ENCODE measurements around the gene TIGAR.

- no peak for TF ChIP-seq CTCF (conservative IDR thresholded peaks at IDR 0.05; ENCODE audit: low read depth, low read length)
- TF ChIP-seq EZH2 (IDR thresholded peaks at IDR 0.05; ENCODE audit: low read length, unreplicated experiment), result no peak
These were observed at the start of gene TIGAR for GRCh38 chr12:4320853-4321701.

Data from PC-3 (cell line).